Activated T-cell treated with anti-CD3 and anti-CD28 coated beads for 4 hours (primary cell): ENCODE results near the gene HAUS3.
A peak's percentile ranks its signal among the peaks of the same experiment; 100 is the strongest.
"Not testable (repeated sequence)": the region's sequence is repeated elsewhere in the genome, so short reads cannot be mapped to it uniquely, and the experiment has no call there.

ENCODE experiments used
- DNase-seq: peaks from one replicate; pipeline ENCODE4 v3.0.0-alpha.2; 2020

Gene HAUS3

DNA sequence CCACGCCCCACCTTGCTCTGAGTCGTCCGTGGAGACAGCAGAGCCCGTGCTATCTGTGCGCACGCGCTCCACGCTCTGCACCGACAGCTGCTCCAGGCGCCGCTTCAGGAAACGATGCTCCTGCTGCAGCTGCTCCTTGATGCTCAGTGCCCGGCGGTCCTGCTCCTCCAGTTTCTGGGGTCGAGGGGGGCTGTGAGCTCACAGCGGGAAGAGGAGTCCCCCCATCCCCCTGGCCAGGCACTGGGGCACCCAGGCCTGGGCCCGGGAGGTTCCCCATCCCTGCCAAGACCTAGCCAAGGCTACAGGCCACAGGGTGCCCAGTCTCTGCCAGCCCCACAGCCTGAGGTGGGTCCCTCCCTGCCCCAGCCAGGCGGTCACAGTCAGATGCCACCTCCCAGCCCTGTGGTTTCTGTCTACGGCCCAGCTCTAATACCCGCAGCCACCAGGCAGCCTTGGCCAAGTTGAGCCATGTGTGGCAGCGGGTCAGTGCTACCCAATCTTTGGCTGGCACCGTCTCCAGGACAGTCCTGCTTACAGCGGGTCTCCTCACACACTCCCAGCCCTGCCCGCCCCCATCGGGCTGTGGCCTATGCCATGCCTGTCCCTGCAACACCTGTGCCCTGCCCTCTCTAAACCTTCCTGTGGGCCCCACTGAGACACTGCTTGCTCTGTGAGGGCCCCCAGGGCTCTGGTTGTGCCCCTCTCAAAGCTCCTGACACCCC is 9.3 kb upstream of the HAUS3 start:
- DNase-seq: no peak

- DNase-seq: no peak
These were observed 8.6 kb upstream of the HAUS3 start for GRCh38 chr4:2250357-2251072.

- DNase-seq: no peak
These were observed 7.8 kb upstream of the HAUS3 start for GRCh38 chr4:2249526-2250356.

DNA sequence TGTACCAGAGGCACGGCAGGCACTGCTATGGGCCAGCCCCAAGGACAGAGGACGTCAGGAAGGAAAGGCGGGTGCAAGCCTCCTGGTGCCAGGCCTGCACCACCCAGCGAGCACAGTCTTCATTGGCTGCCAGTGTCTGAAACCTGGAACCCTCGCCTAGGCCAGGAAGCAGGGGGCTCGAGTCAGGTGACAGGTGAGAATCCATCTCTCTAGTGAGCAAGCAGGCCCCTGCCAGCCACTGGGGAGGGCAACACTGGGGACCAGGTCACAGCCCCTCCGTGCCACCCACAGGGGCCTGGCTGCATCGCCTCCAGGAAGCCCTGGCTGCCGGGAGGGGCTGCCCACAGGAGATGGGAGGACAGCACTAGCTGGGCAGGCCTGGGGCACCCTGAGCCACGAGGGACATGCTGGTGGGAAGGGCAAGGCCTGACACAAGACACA is 6.9 kb upstream of the HAUS3 start:
- DNase-seq: no peak

DNA sequence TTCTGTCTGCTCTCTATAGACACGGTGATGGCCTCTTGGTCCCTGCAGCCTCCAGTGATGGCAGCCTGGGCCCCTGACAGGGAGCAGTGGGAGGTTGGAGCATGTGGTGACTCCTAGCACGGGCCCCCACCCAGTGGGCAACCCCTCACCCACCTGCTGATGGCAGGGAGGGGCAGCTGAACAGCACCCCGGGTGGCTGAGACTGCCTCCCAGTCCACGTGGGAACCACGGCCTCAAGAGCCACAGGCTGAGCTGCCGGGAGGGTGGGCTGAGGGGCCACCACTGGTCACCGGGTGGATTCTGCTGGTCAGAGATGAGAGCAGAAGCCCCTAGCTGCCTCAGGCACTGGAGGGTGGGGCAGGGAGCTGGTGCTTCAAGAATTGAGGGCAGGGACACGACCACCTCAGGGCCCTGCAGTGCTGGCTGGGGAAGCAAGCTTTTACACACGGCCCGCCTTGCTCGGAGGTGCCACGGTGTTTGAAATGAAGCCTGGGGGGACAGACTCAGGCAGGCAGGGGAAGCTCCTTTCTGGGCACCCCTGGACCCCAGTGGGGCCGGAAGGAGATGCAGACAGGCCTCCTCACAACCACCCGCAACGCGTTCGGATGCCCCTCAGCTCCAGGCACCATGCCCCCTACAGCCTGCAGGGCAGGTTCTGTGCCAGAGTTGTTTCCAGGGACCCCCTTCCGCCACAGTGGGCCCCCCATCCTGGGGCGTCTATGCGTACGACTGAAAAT is 6.3 kb upstream of the HAUS3 start:
- no peak for DNase-seq

GRCh38 chr4:2247128-2248043 is 5.5 kb upstream of the HAUS3 start:
- no peak for DNase-seq

DNA sequence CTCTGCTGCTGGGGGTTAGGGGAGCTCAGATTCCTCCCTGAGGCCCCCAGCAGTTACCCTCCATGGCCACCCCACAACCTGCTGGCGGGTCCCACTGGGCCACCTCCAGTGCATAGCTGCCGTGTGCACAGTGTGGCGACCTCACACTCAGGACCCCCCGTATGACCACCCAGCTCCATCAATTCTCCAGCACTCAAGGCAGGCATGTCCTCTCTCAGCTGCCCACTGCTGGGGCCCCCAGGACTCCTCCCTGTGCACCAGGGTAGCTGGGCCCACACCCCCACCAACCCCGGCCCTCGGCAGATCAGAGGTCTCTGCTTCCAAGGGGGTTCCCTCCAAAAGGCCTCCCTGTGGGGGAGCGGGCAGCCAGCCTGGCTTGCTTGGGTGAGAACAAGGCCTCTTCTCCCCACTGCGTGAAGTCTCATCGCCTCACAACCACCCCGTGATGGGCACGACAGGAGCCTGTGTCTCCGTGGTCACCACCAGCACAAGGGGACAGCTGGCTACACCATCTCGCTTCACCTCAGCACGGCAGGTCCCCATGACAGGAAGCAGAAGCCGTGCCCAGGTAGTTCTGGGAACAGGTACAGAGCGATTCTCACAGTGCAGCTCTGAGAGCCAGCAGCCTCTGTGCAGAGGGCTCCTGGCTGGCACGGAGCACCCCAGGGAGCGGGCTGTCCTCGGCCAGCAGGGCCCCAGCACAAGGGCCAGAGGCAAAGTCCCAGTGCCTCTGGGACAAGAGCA is 4.6 kb upstream of the HAUS3 start:
- no peak for DNase-seq

DNA sequence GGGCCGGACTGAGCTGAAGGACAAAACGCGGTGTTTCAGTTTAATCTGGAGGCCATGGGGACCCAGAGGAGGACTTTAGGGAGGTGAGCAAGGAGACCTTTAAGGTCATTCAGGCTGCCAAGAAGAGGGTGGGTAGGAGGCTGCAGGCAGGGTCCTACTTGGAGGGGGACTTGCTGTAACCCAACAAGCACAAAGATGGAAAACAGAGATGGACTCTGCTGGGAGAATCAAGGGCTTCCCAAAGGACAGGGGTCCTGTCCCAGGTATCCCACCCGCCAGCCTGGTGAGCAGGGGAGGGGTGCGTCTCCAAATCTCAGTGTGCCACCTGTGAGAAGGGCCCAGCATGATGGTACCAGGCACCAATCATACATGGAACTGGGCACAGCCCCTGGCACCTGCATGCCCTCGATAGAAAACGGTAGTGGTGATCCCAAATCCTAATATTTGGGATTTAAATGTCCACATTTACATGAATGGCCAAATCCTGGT is 3.9 kb upstream of the HAUS3 start:
- DNase-seq: no peak

DNA sequence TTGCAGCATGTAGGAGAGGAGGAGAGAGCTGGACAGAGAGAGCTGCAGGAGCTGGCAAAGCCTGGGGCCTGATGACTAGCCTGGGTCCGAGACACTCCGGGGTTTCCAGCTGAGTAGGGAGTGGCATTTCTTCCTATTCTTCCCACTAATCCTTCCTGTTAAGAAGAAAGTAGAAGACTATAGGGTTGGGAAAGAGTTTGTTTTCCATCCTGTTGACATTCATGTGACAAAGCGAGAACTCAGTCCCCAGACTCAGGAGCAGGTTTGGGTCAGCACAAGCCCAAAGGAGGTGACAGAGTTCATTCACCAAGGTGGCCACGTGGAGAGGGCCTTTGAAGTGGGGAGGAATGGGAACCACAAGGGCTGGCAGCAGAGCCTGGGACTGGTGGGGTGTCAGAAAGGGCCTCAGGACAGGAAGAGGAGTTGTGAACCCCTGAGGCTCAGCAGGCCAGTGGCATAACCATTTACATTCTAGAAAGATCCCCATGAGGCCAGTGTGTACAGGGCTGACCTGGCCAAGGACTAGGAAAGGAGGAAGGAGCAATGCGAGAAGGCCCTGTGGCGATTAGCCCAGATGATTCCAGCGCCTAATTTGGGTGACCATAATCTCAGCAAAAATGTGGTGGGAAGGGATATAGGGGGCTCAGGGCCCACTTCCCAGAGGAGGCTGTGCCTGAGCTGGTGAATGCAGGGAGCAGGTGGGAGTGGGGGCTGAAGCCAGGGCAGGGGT is 3.3 kb upstream of the HAUS3 start:
- no peak for DNase-seq

DNA sequence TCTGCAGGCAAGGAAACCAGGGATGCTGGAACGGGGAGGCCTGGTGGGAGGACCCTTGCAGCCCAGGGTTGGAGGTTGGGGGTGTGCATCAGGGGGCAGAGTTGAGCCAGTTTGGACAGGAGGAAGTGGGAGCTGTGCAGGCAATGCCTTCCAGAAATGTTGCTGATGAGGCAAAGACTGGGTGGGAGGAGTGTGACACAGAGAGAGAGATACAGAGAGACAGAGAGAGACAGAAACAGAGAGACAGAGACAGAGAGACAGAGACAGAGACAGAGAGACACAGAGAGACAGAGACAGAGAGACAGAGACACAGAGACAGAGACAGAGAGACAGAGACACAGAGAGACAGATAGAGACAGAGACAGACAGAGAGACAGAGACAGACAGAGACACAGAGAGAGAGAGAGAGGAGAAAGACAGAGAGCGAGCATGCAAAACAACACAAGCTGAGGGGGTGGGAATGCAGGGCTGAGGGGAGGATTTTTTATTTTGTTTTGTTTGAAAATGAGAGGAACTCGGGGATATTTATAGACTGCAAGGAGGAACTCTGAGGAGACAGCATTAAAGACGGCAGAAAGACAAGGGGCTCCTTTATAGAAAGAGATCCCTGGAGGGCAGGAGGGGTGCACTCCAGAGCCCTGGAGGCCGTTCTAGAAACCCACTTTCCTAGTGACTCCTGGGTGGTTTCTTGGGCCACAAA is 1.9 kb upstream of the HAUS3 start:
- DNase-seq: no peak

- no peak for DNase-seq
These were observed 918 bp downstream of the HAUS3 start for GRCh38 chr4:2241003-2241402.

DNA sequence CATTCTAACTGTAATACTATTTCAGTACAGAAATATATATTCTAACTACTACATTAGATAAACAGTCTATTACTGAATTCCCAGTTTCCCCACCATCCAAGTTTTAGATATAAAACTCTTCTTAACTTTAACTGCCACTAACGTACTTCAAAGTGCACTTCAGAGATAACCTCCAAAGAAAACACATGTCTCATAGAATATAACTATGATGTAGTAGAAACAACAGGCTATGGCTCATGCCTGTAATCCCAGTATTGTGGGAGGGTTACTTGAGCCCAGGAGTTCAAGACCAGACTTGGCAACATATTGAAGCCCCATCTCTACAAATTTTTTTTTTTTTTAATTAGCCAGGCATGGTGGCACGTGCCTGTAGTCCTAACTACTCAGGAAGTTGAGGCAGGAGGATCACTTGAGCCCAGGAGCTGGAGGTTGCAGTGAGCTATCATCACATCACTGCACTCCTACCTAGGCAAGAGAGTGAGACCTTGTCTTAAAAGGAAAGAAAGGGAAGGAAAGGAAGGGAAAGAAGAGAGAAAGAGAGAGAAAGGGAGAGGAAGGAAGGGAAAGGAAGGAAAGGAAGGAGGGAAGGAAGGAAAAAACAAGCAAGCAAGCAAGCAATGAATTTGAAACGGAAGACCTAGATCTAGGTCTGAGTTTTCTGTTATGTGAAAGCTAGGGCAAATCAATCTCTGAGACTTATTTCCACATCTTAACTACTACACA is 4.8 kb downstream of the HAUS3 start:
- DNase-seq: no peak

DNA sequence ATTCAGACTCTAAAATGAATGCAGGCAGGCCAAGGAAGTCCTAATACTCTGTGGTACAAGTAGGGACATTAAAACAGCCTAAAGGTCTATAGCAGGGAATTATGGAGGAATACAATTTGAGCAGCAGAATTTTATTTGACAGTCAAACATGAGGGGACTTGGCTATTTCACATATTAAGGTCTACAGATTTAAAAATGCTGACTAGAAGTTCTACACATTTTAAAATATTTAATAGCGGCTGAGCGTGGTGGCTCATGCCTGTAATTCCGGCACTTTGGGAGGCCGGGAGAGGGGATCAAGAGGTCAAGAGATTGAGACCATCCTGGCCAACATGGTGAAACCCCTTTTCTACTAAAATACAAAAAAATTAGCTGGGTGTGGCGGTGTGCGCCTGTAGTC is 10.8 kb downstream of the HAUS3 start:
- no peak for DNase-seq

DNA sequence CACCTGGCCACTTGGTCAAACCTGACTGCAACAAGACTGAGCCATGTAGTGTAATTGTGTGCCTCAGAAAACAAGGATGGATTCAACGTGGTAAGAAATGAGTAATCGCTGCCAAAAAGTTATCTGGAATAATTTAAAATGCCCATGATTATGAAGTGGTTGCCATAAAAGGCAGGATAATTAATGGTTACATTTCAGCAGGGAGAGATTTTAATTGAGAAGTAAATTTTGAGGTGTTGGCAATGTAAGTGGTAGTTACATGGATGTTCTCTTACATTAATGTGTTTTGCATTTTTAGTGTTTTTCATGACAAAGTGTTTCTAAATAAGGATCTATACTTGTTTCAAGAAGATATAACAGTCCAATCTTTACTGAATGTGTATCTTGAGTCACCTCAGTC is 15.7 kb downstream of the HAUS3 start:
- no peak for DNase-seq

DNA sequence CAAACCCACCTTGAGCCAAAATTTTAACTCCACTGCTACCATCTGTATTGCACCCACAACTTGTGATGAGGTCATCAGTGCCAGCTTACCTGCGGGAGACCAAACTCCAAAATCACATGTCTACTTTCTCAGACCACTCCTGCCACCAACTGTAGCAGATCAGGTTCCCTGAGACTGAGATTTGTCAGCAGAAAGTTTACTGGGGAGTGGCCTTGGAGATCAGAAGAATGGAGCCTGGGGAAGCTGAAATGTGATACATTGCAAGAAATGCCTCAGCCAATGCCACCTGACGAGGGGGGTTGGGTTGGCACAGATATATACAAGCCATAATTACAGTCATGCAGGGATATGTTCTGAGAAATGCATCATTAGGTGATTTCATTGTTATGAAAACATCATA is 19.1 kb downstream of the HAUS3 start:
- no peak for DNase-seq

- not testable (repeated sequence) for DNase-seq
These were observed 20.5 kb downstream of the HAUS3 start for GRCh38 chr4:2221378-2221777.

- DNase-seq: peak; percentile 76
These were observed 21.8 kb downstream of the HAUS3 start for GRCh38 chr4:2220016-2220630.

- DNase-seq: no peak
These were observed 22.6 kb downstream of the HAUS3 start for GRCh38 chr4:2219233-2219760.
